GM23338 (cell line): ENCODE results near the gene PID1.

ENCODE experiments used
- CREB1 ChIP-seq: fragments of 250-450 bp; sonication (Bioruptor Pico); IDR thresholded peaks from 2 replicates; pipeline ENCODE4 v1.5.0; 2020; ENCODE audit warnings: low read depth, mild to moderate bottlenecking, moderate library complexity
- EZH2 ChIP-seq: fragments of 200-600 bp; sonication (generic); IDR thresholded peaks from one replicate; pipeline ENCODE4 v1.8.0; 2017; ENCODE audit warnings: antibody characterized with exemption, mild to moderate bottlenecking, low read depth; ENCODE audit not compliant: unreplicated experiment
- EZH2phosphoT487 ChIP-seq: fragments of 200-600 bp; sonication (generic); IDR thresholded peaks from one replicate; pipeline ENCODE4 v1.8.1; 2018; ENCODE audit warnings: antibody characterized with exemption; ENCODE audit not compliant: unreplicated experiment
- JUNB ChIP-seq: IDR thresholded peaks from one replicate; pipeline ENCODE4 v1.6.1; 2016; ENCODE audit warnings: antibody characterized with exemption; ENCODE audit not compliant: unreplicated experiment
- NANOG ChIP-seq: IDR thresholded peaks from 2 replicates; pipeline ENCODE4 v1.6.1; 2016; ENCODE audit warnings: antibody characterized with exemption, borderline replicate concordance
- POLR2AphosphoS5 ChIP-seq: IDR thresholded peaks from 2 replicates; pipeline ENCODE4 v1.6.1; 2016; ENCODE audit warnings: antibody characterized with exemption, low read depth
- STAT1 ChIP-seq: IDR thresholded peaks from one replicate; pipeline ENCODE4 v1.6.1; 2016; ENCODE audit warnings: antibody characterized with exemption; ENCODE audit not compliant: unreplicated experiment
- ZNF114 ChIP-seq: fragments of 250-450 bp; sonication (Bioruptor Pico); IDR thresholded peaks from 2 replicates; pipeline ENCODE4 v1.5.0; 2020; ENCODE audit warnings: mild to moderate bottlenecking, moderate library complexity
- ZNF331 ChIP-seq: fragments of 250-450 bp; sonication (Bioruptor Pico); IDR thresholded peaks from 2 replicates; pipeline ENCODE4 v1.5.0; 2020; ENCODE audit warnings: low read depth, mild to moderate bottlenecking, moderate library complexity
- TF ChIP-seq, protein P1 (sequence below), 2 experiments: fragments of 200-600 bp in 1 of 2; sonication (generic) in 1 of 2; conservative IDR thresholded peaks; 2 replicates each; pipeline versions ENCODE4 v1.5.1 to v1.6.1; 2016 to 2017; ENCODE audit warnings: antibody characterized with exemption in 2 of 2, low read depth in 2 of 2, mild to moderate bottlenecking in 2 of 2, moderate library complexity in 1 of 2
- TF ChIP-seq, protein P2 (sequence below): IDR thresholded peaks from one replicate; pipeline ENCODE4 v1.6.1; 2018; ENCODE audit warnings: antibody characterized with exemption; ENCODE audit not compliant: unreplicated experiment
- TF ChIP-seq, protein P3 (sequence below): IDR thresholded peaks from 2 replicates; pipeline ENCODE4 v1.6.1; 2016; ENCODE audit warnings: antibody characterized with exemption

DNA sequence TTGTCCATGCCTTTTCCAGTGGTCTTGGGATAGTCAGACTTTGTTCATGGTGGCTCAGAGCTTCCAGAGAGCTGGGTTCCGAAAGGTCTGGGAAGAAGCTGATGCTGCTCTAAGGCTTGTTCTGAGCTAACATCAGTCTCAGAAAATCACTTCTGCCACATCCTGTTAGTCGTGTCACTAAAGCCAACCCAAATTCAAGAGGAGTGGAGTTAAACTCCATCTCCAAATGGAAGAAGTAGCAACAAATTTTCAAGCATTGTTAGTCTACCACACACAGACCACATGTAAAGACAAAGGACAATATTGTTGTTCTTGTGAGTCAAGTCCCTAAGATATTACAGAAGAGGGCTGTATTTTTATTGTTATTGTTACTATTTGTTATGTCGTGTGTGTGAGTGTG is 77.8 kb downstream of the PID1 start:
- TF ChIP-seq, protein P1, sequence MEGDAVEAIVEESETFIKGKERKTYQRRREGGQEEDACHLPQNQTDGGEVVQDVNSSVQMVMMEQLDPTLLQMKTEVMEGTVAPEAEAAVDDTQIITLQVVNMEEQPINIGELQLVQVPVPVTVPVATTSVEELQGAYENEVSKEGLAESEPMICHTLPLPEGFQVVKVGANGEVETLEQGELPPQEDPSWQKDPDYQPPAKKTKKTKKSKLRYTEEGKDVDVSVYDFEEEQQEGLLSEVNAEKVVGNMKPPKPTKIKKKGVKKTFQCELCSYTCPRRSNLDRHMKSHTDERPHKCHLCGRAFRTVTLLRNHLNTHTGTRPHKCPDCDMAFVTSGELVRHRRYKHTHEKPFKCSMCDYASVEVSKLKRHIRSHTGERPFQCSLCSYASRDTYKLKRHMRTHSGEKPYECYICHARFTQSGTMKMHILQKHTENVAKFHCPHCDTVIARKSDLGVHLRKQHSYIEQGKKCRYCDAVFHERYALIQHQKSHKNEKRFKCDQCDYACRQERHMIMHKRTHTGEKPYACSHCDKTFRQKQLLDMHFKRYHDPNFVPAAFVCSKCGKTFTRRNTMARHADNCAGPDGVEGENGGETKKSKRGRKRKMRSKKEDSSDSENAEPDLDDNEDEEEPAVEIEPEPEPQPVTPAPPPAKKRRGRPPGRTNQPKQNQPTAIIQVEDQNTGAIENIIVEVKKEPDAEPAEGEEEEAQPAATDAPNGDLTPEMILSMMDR (conservative IDR thresholded peaks at IDR 0.05; ENCODE audit: low read depth in 2 of 2): no peak
- TF ChIP-seq EZH2phosphoT487 (no peak), EZH2 (no peak), POLR2AphosphoS5 (no peak), STAT1 (no peak), CREB1 (CRISPR knock-in tag) (no peak), JUNB (no peak), NANOG (no peak), ZNF114 (CRISPR knock-in tag) (no peak), ZNF331 (CRISPR knock-in tag) (no peak)
- TF ChIP-seq, protein P2, sequence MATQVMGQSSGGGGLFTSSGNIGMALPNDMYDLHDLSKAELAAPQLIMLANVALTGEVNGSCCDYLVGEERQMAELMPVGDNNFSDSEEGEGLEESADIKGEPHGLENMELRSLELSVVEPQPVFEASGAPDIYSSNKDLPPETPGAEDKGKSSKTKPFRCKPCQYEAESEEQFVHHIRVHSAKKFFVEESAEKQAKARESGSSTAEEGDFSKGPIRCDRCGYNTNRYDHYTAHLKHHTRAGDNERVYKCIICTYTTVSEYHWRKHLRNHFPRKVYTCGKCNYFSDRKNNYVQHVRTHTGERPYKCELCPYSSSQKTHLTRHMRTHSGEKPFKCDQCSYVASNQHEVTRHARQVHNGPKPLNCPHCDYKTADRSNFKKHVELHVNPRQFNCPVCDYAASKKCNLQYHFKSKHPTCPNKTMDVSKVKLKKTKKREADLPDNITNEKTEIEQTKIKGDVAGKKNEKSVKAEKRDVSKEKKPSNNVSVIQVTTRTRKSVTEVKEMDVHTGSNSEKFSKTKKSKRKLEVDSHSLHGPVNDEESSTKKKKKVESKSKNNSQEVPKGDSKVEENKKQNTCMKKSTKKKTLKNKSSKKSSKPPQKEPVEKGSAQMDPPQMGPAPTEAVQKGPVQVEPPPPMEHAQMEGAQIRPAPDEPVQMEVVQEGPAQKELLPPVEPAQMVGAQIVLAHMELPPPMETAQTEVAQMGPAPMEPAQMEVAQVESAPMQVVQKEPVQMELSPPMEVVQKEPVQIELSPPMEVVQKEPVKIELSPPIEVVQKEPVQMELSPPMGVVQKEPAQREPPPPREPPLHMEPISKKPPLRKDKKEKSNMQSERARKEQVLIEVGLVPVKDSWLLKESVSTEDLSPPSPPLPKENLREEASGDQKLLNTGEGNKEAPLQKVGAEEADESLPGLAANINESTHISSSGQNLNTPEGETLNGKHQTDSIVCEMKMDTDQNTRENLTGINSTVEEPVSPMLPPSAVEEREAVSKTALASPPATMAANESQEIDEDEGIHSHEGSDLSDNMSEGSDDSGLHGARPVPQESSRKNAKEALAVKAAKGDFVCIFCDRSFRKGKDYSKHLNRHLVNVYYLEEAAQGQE: no peak
- TF ChIP-seq, protein P3, sequence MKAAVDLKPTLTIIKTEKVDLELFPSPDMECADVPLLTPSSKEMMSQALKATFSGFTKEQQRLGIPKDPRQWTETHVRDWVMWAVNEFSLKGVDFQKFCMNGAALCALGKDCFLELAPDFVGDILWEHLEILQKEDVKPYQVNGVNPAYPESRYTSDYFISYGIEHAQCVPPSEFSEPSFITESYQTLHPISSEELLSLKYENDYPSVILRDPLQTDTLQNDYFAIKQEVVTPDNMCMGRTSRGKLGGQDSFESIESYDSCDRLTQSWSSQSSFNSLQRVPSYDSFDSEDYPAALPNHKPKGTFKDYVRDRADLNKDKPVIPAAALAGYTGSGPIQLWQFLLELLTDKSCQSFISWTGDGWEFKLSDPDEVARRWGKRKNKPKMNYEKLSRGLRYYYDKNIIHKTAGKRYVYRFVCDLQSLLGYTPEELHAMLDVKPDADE: no peak
